ENCODE results near the gene TUFM. TPM values are rescaled to one million over a fixed set of nuclear protein-coding genes. Genes with fewer than 3 reads are reported as not detected.
"Not testable (repeated sequence)": the region's sequence is repeated elsewhere in the genome, so short reads cannot be mapped to it uniquely, and the experiment has no call there.

Gene TUFM
- total RNA-seq, 1 experiment from 2014 or later = 342 TPM

- not testable (repeated sequence) for H4K20me1 ChIP-seq (ENCODE audit: insufficient read depth)
Measured at GRCh38 chr16:28802235-28803019, 43.7 kb downstream of the TUFM start.

More at GRCh38 chr16:28802235-28803019, 43.7 kb downstream of the TUFM start:
- intact Hi-C loops (cut with micrococcal nuclease; ENCODE audit: unreplicated experiment); CTCF ChIA-PET; H3K79me2 ChIP-seq (ENCODE audit: low read depth); H3K27me3 ChIP-seq (ENCODE audit: insufficient read depth, low read depth); H3K36me3 ChIP-seq (ENCODE audit: low read depth); H2AFZ ChIP-seq; H3F3A ChIP-seq (ENCODE audit: insufficient read depth, low read depth); H3K4me1 ChIP-seq (replicated peaks; ENCODE audit: insufficient read depth); POLR2A ChIA-PET (ENCODE audit: unreplicated experiment); BruUV-seq (replicated peaks); H3K9me3 ChIP-seq (ENCODE audit: insufficient read depth, low read depth); H3K9me2 ChIP-seq (ENCODE audit: insufficient read depth): not testable (repeated sequence)
- H3K4me3 ChIP-seq = peak overlapping the region; percentile 43; the same call in 1 of the 2 replicates
- H3K4me2 ChIP-seq = peak overlapping the region; percentile 58
- DNase-seq = peak; percentile 82 to 84
- TF ChIP-seq CTCF (conservative IDR thresholded peaks at IDR 0.05) = peak; percentile 70
- peak overlapping the region; percentile 76 for H3K27ac ChIP-seq

Small RNA genes within 50 kb of the gene (microRNA-seq; reads per million reads assigned to microRNA genes)
- gene MIR4721 (ENCODE audit: borderline number of aligned reads, borderline replicate concordance) = not detected

Other genes starting within 250 kb of the TUFM start
- 21.8 and 23.0 TPM in 2 replicates for gene SULT1A2, start 249.3 kb downstream of the TUFM start, total RNA-seq (2021)
- 82.0 and 98.8 TPM in 2 replicates for gene SULT1A1, start 236.3 kb downstream of the TUFM start, total RNA-seq (2021)
- gene NPIPB8, start 208.3 kb downstream of the TUFM start, total RNA-seq (2021) = 2.2 and 4.1 TPM in 2 replicates
- 728 and 782 TPM in 2 replicates for gene EIF3C, start 134.9 kb downstream of the TUFM start, total RNA-seq (2021)
- gene NPIPB9, start 94.6 kb downstream of the TUFM start, total RNA-seq (2021) = 6.1 and 8.5 TPM in 2 replicates
- 298 and 356 TPM in 2 replicates for gene ATXN2L, start 23.3 kb downstream of the TUFM start, total RNA-seq (2021)
- 105 and 110 TPM in 2 replicates for gene SH2B1, start 17.5 kb upstream of the TUFM start, total RNA-seq (2021)
- 8.3 and 10.7 TPM in 2 replicates for gene ATP2A1, start 32.1 kb upstream of the TUFM start, total RNA-seq (2021)
- 48.5 and 70.5 TPM in 2 replicates for gene RABEP2, start 78.9 kb upstream of the TUFM start, total RNA-seq (2021)
- gene CD19, start 85.6 kb upstream of the TUFM start, total RNA-seq (2021) = not detected in 2 replicates
- 72.3 and 73.0 TPM in 2 replicates for gene NFATC2IP, start 104.6 kb upstream of the TUFM start, total RNA-seq (2021)
- 72.0 and 96.2 TPM in 2 replicates for gene SPNS1, start 128.4 kb upstream of the TUFM start, total RNA-seq (2021)
- 12.4 and 13.0 TPM in 2 replicates for gene LAT, start 138.7 kb upstream of the TUFM start, total RNA-seq (2021)

All from PC-9 (cell line).